Mesendoderm (in vitro differentiated cells): Measurements from ENCODE around the gene CLDND1.
A peak's percentile ranks its signal among the peaks of the same experiment; 100 is the strongest.

Experiments
- DNase-seq: peaks from one replicate; pipeline ENCODE4 v3.0.0; 2013
- H2AK5ac ChIP-seq: 2 replicates; pipeline ENCODE4 v1.6.1; 2013; ENCODE audit warnings: low read length, inconsistent platforms
- H2BK120ac ChIP-seq: 2 replicates; pipeline ENCODE4 v1.6.1; 2013; ENCODE audit warnings: low read depth, mild to moderate bottlenecking, low read length, moderate library complexity, mixed read lengths
- H2BK15ac ChIP-seq: replicated peaks from 2 replicates; pipeline ENCODE4 v1.6.1; 2013; ENCODE audit warnings: low read depth, mild to moderate bottlenecking, moderate library complexity
- H2BK5ac ChIP-seq: 2 replicates; pipeline ENCODE4 v1.6.1; 2013; ENCODE audit warnings: low read length, inconsistent platforms
- H3K18ac ChIP-seq: 2 replicates; pipeline ENCODE4 v1.6.1; 2013; ENCODE audit warnings: mild to moderate bottlenecking, low read length, mixed read lengths
- H3K23ac ChIP-seq: one replicate; pipeline ENCODE4 v1.6.1; 2013; ENCODE audit warnings: low read length
- H3K27ac ChIP-seq: 2 replicates; pipeline ENCODE4 v1.5.1; 2013; ENCODE audit warnings: low read depth, mild to moderate bottlenecking, inconsistent platforms, low read length, moderate library complexity
- H3K27me3 ChIP-seq: 2 replicates; pipeline ENCODE4 v1.6.1; 2013; ENCODE audit warnings: low read length, control low read depth, mild to moderate bottlenecking, inconsistent platforms; ENCODE audit not compliant: insufficient read depth, poor library complexity
- H3K36me3 ChIP-seq: 2 replicates; pipeline ENCODE4 v1.6.1; 2013; ENCODE audit warnings: low read length, inconsistent platforms; ENCODE audit not compliant: control insufficient read depth, insufficient read depth
- H3K4ac ChIP-seq: one replicate; pipeline ENCODE4 v1.6.1; 2013; ENCODE audit warnings: low read depth, mild to moderate bottlenecking, low read length, moderate library complexity
- H3K4me1 ChIP-seq: 2 replicates; pipeline ENCODE4 v1.6.1; 2013; ENCODE audit warnings: low read depth, low read length, inconsistent platforms; ENCODE audit not compliant: control insufficient read depth
- H3K4me2 ChIP-seq: 2 replicates; pipeline ENCODE4 v1.6.1; 2013; ENCODE audit warnings: low read length
- H3K4me3 ChIP-seq: 2 replicates; pipeline ENCODE4 v1.5.1; 2013; ENCODE audit warnings: mild to moderate bottlenecking, low read length
- H3K56ac ChIP-seq: one replicate; pipeline ENCODE4 v1.6.1; 2013; ENCODE audit warnings: low read length
- H3K79me1 ChIP-seq: 2 replicates; pipeline ENCODE4 v1.6.1; 2013; ENCODE audit warnings: low read length, inconsistent platforms
- H3K79me2 ChIP-seq: 2 replicates; pipeline ENCODE4 v1.6.1; 2013; ENCODE audit warnings: mild to moderate bottlenecking, low read length; ENCODE audit not compliant: control insufficient read depth, insufficient read depth
- H3K9ac ChIP-seq: 2 replicates; pipeline ENCODE4 v1.6.1; 2013; ENCODE audit warnings: low read length, inconsistent platforms
- H4K5ac ChIP-seq: one replicate; pipeline ENCODE4 v1.6.1; 2013; ENCODE audit warnings: low read length
- H4K8ac ChIP-seq: one replicate; pipeline ENCODE4 v1.6.1; 2013; ENCODE audit warnings: low read depth, mild to moderate bottlenecking, control low read depth, low read length, moderate library complexity
- WGBS: extraction: QIAGEN DNeasy Blood & Tissue Kit; methylation state at CpG from one replicate; pipeline ENCODE4 v1.1.7; 2013; ENCODE audit warnings: low lambda C conversion rate, missing lambda C conversion rate; ENCODE audit not compliant: insufficient coverage; ENCODE audit errors: extremely low coverage; 5-methylcytosine and 5-hydroxymethylcytosine counted together

CLDND1 gene

DNA sequence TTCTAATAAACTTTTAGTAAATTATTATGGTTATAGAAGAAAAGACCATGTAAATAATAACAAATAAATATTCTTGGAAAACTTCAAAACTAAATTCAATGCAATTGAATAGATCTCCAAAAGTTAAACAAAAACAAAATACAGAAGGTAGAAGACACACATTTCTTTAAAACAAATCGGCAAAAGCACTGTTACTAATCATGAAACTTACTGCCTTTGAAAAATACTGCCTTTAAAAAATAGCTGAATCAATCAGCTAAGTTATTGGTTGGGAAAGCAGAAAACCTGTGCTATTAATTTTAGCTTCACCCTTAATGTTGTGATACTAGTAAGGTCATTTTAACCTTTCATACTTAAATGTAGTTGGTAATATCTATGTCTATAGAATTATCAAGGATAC, 12.0 kb upstream of the CLDND1 start:
- Histone ChIP-seq H4K5ac (no peak overlapping the region), H3K27me3 (no peaks in the 10 kb centered on the region), H2BK120ac (no peak overlapping the region), H3K79me2 (no peaks in the 10 kb centered on the region), H3K27ac (no peak overlapping the region), H4K8ac (no peak overlapping the region), H3K4me3 (no peak overlapping the region), H3K56ac (no peak overlapping the region), H3K18ac (no peak overlapping the region), H2BK5ac (no peak overlapping the region), H3K4me1 (no peaks in the 10 kb centered on the region), H2BK15ac (no peak overlapping the region), H3K4ac (no peak overlapping the region), H2AK5ac (no peak overlapping the region), H3K9ac (no peak overlapping the region), H3K36me3 (no peaks in the 10 kb centered on the region), H3K4me2 (no peak overlapping the region), H3K79me1 (no peaks in the 10 kb centered on the region), H3K23ac (no peak overlapping the region)
- WGBS, result no CpG with 5 or more reads among the region's 1 CpG
- no peak for DNase-seq

DNA sequence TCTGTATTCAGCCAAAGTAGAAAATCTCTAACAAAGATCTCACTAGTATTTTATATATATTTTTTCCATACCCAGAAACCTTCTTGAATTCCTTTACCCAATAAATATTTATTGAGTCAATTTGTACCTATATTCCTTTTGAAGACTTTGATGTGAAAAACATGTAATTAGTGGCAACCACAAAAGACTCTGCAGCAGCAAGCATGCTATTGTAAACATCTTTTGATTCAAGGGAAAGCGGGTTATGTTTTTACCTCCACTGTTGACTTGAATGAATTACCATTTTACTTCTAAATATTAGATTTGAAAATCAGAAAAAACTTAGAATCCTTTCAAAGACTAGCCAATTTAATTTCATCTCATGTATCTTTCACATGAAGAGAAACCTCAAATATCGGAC, 11.5 kb upstream of the CLDND1 start:
- no peak overlapping the region for H3K9ac ChIP-seq
- H3K23ac ChIP-seq, result no peak overlapping the region
- no CpG with 5 or more reads among the region's 2 CpGs for WGBS
- no peak for DNase-seq
- H2AK5ac ChIP-seq, result no peak overlapping the region
- H4K8ac ChIP-seq, result no peak overlapping the region
- H3K79me2 ChIP-seq, result no peaks in the 10 kb centered on the region
- no peaks in the 10 kb centered on the region for H3K4me1 ChIP-seq
- no peak overlapping the region for H3K4me3 ChIP-seq
- H3K4ac ChIP-seq, result no peak overlapping the region
- no peaks in the 10 kb centered on the region for H3K79me1 ChIP-seq
- no peak overlapping the region for H3K27ac ChIP-seq
- no peaks in the 10 kb centered on the region for H3K36me3 ChIP-seq
- H2BK15ac ChIP-seq, result no peak overlapping the region
- no peak overlapping the region for H4K5ac ChIP-seq
- H3K4me2 ChIP-seq, result no peak overlapping the region
- no peak overlapping the region for H2BK5ac ChIP-seq
- H3K56ac ChIP-seq, result no peak overlapping the region
- no peak overlapping the region for H2BK120ac ChIP-seq
- no peaks in the 10 kb centered on the region for H3K27me3 ChIP-seq
- no peak overlapping the region for H3K18ac ChIP-seq

DNA sequence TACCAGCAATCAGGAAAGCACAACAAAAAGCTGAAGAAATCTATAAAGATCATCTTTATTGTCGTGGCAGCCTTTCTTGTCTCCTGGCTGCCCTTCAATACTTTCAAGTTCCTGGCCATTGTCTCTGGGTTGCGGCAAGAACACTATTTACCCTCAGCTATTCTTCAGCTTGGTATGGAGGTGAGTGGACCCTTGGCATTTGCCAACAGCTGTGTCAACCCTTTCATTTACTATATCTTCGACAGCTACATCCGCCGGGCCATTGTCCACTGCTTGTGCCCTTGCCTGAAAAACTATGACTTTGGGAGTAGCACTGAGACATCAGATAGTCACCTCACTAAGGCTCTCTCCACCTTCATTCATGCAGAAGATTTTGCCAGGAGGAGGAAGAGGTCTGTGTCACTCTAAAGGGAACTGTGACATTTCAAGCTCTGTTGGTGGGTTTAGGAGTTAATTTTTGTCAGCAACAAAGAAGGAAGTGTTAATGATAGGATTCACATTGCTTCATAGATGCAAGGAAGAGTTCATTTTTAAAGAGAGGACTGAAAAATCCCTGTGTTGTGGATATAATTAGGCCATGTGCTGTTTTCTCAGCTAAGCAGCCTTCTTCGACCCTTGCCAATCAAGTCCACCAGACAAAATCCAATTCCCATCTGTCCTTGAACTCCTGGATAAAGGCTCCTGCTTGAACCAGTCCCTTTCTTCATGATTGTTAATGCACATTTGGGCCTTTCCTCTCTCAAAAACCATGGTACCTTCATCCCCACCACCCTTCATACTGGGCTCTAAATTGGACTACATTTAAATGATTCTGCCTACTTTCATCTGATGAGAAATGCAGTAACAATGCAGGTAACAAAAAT, 10.2 kb upstream of the CLDND1 start:
- no CpG with 5 or more reads among the region's 6 CpGs for WGBS
- H2BK5ac ChIP-seq, result no peak overlapping the region

DNA sequence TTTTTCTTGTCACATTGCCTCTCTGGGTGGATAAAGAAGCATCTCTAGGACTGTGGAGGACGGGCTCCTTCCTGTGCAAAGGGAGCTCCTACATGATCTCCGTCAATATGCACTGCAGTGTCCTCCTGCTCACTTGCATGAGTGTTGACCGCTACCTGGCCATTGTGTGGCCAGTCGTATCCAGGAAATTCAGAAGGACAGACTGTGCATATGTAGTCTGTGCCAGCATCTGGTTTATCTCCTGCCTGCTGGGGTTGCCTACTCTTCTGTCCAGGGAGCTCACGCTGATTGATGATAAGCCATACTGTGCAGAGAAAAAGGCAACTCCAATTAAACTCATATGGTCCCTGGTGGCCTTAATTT, 9.6 kb upstream of the CLDND1 start:
- no peak overlapping the region for H4K8ac ChIP-seq
- no peak overlapping the region for H4K5ac ChIP-seq
- no peak overlapping the region for H3K4ac ChIP-seq
- no peak overlapping the region for H2BK120ac ChIP-seq
- H3K23ac ChIP-seq, result no peak overlapping the region
- H3K4me1 ChIP-seq, result no peaks in the 10 kb centered on the region
- H3K9ac ChIP-seq, result no peak overlapping the region
- no peak overlapping the region for H2AK5ac ChIP-seq
- H3K18ac ChIP-seq, result no peak overlapping the region
- no peaks in the 10 kb centered on the region for H3K36me3 ChIP-seq
- no peaks in the 10 kb centered on the region for H3K79me1 ChIP-seq
- H2BK5ac ChIP-seq, result no peak overlapping the region
- peak; percentile 11 for DNase-seq
- no peak overlapping the region for H3K56ac ChIP-seq
- no peak overlapping the region for H2BK15ac ChIP-seq
- no peak overlapping the region for H3K27ac ChIP-seq
- WGBS, result no CpG with 5 or more reads among the region's 5 CpGs
- H3K27me3 ChIP-seq, result no peaks in the 10 kb centered on the region
- H3K4me2 ChIP-seq, result no peak overlapping the region
- H3K4me3 ChIP-seq, result no peak overlapping the region
- no peaks in the 10 kb centered on the region for H3K79me2 ChIP-seq

More for the DNA sequence above, 10.2 kb upstream of the CLDND1 start:
- Histone ChIP-seq H3K36me3 (no peaks in the 10 kb centered on the region), H2AK5ac (no peak overlapping the region), H2BK15ac (no peak overlapping the region), H3K56ac (no peak overlapping the region), H4K5ac (no peak overlapping the region), H3K9ac (no peak overlapping the region), H4K8ac (no peak overlapping the region), H3K27ac (no peak overlapping the region), H2BK120ac (no peak overlapping the region), H3K27me3 (no peaks in the 10 kb centered on the region), H3K4me2 (no peak overlapping the region), H3K18ac (no peak overlapping the region), H3K4me1 (no peaks in the 10 kb centered on the region), H3K79me2 (no peaks in the 10 kb centered on the region), H3K23ac (peak overlapping the region; percentile 11), H3K4ac (no peak overlapping the region), H3K79me1 (no peaks in the 10 kb centered on the region), H3K4me3 (no peak overlapping the region)
- DNase-seq, result no peak

DNA sequence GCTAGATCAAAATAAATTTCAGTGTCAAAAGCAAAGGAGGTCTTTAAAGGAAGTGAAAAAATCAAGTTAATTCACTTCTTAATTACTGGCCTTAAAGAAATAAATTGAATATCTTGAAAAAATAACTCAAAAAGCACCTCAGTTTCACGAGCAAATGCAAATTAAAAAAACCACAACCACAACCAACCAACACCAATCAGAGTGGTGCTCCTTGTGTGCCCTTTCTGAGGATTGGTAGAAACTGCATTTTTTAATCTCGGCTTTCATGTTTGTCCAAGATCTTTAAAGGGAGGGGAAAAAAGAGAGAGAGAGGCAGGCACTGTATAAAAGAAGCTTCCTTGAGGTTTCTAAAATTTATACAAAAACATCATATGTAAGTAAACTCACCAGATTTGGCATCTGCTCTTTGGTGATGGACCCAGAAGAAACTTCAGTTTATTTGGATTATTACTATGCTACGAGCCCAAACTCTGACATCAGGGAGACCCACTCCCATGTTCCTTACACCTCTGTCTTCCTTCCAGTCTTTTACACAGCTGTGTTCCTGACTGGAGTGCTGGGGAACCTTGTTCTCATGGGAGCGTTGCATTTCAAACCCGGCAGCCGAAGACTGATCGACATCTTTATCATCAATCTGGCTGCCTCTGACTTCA, 9.0 kb upstream of the CLDND1 start, which contains the start of gene GPR15:
Gene GPR15, plus strand, starts transcription at position 357 of the 653 bp plus-strand sequence. Its CDS starts 56 bp downstream, at position 413.
- Histone ChIP-seq H3K9ac (no peak within 1 kb of the TSS), H3K36me3 (no peaks in the 10 kb centered on the region), H3K4me2 (no peak within 1 kb of the TSS), H3K18ac (no peak within 1 kb of the TSS), H2BK15ac (no peak within 1 kb of the TSS), H3K4me1 (no peaks in the 10 kb centered on the region), H2AK5ac (no peak within 1 kb of the TSS), H4K8ac (no peak within 1 kb of the TSS), H3K27ac (no peak within 1 kb of the TSS), H3K4ac (no peak within 1 kb of the TSS), H2BK120ac (no peak within 1 kb of the TSS), H3K23ac (no peak within 1 kb of the TSS), H2BK5ac (no peak within 1 kb of the TSS), H3K56ac (no peak within 1 kb of the TSS), H4K5ac (no peak within 1 kb of the TSS), H3K79me1 (no peaks in the 10 kb centered on the region), H3K27me3 (no peaks in the 10 kb centered on the region), H3K79me2 (no peaks in the 10 kb centered on the region), H3K4me3 (no peak within 1 kb of the TSS)
- no CpG with 5 or more reads among the region's 7 CpGs for WGBS
- no peak for DNase-seq
